COR-L47 (cell line): ENCODE results near the gene STBD1.
"Not testable (repeated sequence)": the region's sequence is repeated elsewhere in the genome, so short reads cannot be mapped to it uniquely, and the experiment has no call there.

Experiments used
- DNase-seq: peaks from one replicate; lab custom pipeline; 2025; lab: John Stamatoyannopoulos, UW

STBD1 gene

GRCh38 chr4:76305971-76306881 lies at the start of gene STBD1:
Gene STBD1, plus strand, starts transcription at chr4:76306733. Its CDS starts 37 bp downstream, at chr4:76306770.
- peak; percentile 21 for DNase-seq

GRCh38 chr4:76256968-76257367 lies 49.6 kb upstream of the STBD1 start:
- no peak for DNase-seq

GRCh38 chr4:76257824-76258223 lies 48.7 kb upstream of the STBD1 start:
- no peak for DNase-seq

- DNase-seq, result no peak
Observed at GRCh38 chr4:76260571-76260970, 46.0 kb upstream of the STBD1 start.

GRCh38 chr4:76265631-76266218 lies 40.8 kb upstream of the STBD1 start:
- no peak for DNase-seq

- DNase-seq, result no peak
Observed at GRCh38 chr4:76266627-76267026, 39.9 kb upstream of the STBD1 start.

GRCh38 chr4:76267811-76268210 lies 38.7 kb upstream of the STBD1 start:
- no peak for DNase-seq

GRCh38 chr4:76270244-76271175 lies 36.0 kb upstream of the STBD1 start:
- DNase-seq, result no peak

GRCh38 chr4:76271248-76271647 lies 35.3 kb upstream of the STBD1 start:
- no peak for DNase-seq

GRCh38 chr4:76272073-76272472 lies 34.5 kb upstream of the STBD1 start:
- DNase-seq, result no peak

GRCh38 chr4:76272582-76272981 lies 34.0 kb upstream of the STBD1 start:
- DNase-seq, result no peak

GRCh38 chr4:76272999-76273398 lies 33.5 kb upstream of the STBD1 start:
- DNase-seq, result no peak

- no peak for DNase-seq
Observed at GRCh38 chr4:76275486-76276124, 30.9 kb upstream of the STBD1 start.

- DNase-seq, result no peak
Observed at GRCh38 chr4:76276813-76277212, 29.7 kb upstream of the STBD1 start.

GRCh38 chr4:76277667-76278066 lies 28.9 kb upstream of the STBD1 start:
- DNase-seq, result no peak

- DNase-seq, result no peak
Observed at GRCh38 chr4:76278583-76278982, 27.9 kb upstream of the STBD1 start.

- DNase-seq, result no peak
Observed at GRCh38 chr4:76279462-76279861, 27.1 kb upstream of the STBD1 start.

GRCh38 chr4:76280488-76281441 lies 25.8 kb upstream of the STBD1 start:
- no peak for DNase-seq

- not testable (repeated sequence) for DNase-seq
Observed at GRCh38 chr4:76281594-76281993, 24.9 kb upstream of the STBD1 start.

GRCh38 chr4:76282941-76283689 lies 23.4 kb upstream of the STBD1 start:
- DNase-seq, result no peak
